SK-N-SH treated with all-trans-retinoic acid at 6 μM for 48 hours (cell line): ENCODE results near the gene SP140L.

ENCODE experiments used
- ATAC-seq: fragments of 200-7000 bp; cut with Tn5 transposase; 3 replicates; pipeline ENCODE4 v1.9.1; 2020; ENCODE audit warnings: mild to moderate bottlenecking, moderate library complexity
- BACH2 ChIP-seq: fragments of 250-450 bp; sonication (Bioruptor Pico); IDR thresholded peaks from 2 replicates; pipeline ENCODE4 v1.9.0; 2021; ENCODE audit warnings: mild to moderate bottlenecking, borderline replicate concordance
- CSDC2 ChIP-seq: fragments of 250-450 bp; sonication (Bioruptor Pico); IDR thresholded peaks from 2 replicates; pipeline ENCODE4 v1.5.0; 2020; ENCODE audit warnings: mild to moderate bottlenecking, moderate library complexity
- ESRRG ChIP-seq: fragments of 250-450 bp; sonication (Bioruptor Pico); IDR thresholded peaks from 2 replicates; pipeline ENCODE4 v1.6.1; 2021; ENCODE audit warnings: mild to moderate bottlenecking
- GLIS3 ChIP-seq: fragments of 250-450 bp; sonication (Bioruptor Pico); IDR thresholded peaks from 2 replicates; pipeline ENCODE4 v1.5.0; 2020; ENCODE audit warnings: mild to moderate bottlenecking, moderate library complexity
- ISL1 ChIP-seq: fragments of 250-450 bp; sonication (Bioruptor Pico); IDR thresholded peaks from 2 replicates; pipeline ENCODE4 v2.1.2; 2022; ENCODE audit warnings: mild to moderate bottlenecking, moderate library complexity
- OSR1 ChIP-seq: fragments of 250-450 bp; sonication (Bioruptor Pico); IDR thresholded peaks from 2 replicates; pipeline ENCODE4 v1.8.0; 2022; ENCODE audit warnings: moderate library complexity, mild to moderate bottlenecking, inconsistent platforms
- RARB ChIP-seq: fragments of 250-450 bp; sonication (Bioruptor Pico); IDR thresholded peaks from 2 replicates; pipeline ENCODE4 v1.8.0; 2021; ENCODE audit warnings: mild to moderate bottlenecking, moderate library complexity
- SNAI2 ChIP-seq: fragments of 250-450 bp; sonication (Bioruptor Pico); IDR thresholded peaks from 2 replicates; pipeline ENCODE4 v1.5.0; 2020; ENCODE audit warnings: mild to moderate bottlenecking, moderate library complexity
- TCF4 ChIP-seq: fragments of 250-450 bp; sonication (Bioruptor Pico); IDR thresholded peaks from 2 replicates; pipeline ENCODE4 v1.8.0; 2021; ENCODE audit warnings: mild to moderate bottlenecking, moderate library complexity, borderline replicate concordance
- TOX ChIP-seq: fragments of 250-450 bp; sonication (Bioruptor Pico); IDR thresholded peaks from 2 replicates; pipeline ENCODE4 v1.8.0; 2021; ENCODE audit warnings: mild to moderate bottlenecking, moderate library complexity, borderline replicate concordance
- ZC3H10 ChIP-seq: fragments of 250-450 bp; sonication (Bioruptor Pico); IDR thresholded peaks from 2 replicates; pipeline ENCODE4 v1.5.1; 2021; ENCODE audit warnings: mild to moderate bottlenecking, moderate library complexity
- ZFP3 ChIP-seq: fragments of 250-450 bp; sonication (Bioruptor Pico); IDR thresholded peaks from 2 replicates; pipeline ENCODE4 v1.5.0; 2020; ENCODE audit warnings: mild to moderate bottlenecking, moderate library complexity
- ZFP30 ChIP-seq: fragments of 450-650 bp; formaldehyde crosslinking; IDR thresholded peaks from 2 replicates; pipeline ENCODE4 v1.5.0; 2022; ENCODE audit warnings: mild to moderate bottlenecking, moderate library complexity
- ZNF565 ChIP-seq: fragments of 450-650 bp; formaldehyde crosslinking; conservative IDR thresholded peaks from 2 replicates; pipeline ENCODE4 v1.5.0; 2020; ENCODE audit warnings: low read depth, mild to moderate bottlenecking, moderate library complexity
- ZNF70 ChIP-seq: fragments of 450-650 bp; formaldehyde crosslinking; IDR thresholded peaks from 2 replicates; pipeline ENCODE4 v1.5.0; 2020; ENCODE audit warnings: mild to moderate bottlenecking, moderate library complexity
- ZNF8 ChIP-seq: fragments of 450-650 bp; formaldehyde crosslinking; IDR thresholded peaks from 2 replicates; pipeline ENCODE4 v1.5.0; 2020; ENCODE audit warnings: mild to moderate bottlenecking, moderate library complexity
- TF ChIP-seq, protein P1 (sequence below): fragments of 250-450 bp; sonication (Bioruptor Pico); IDR thresholded peaks from 2 replicates; pipeline ENCODE4 v1.8.0; 2020; ENCODE audit warnings: mild to moderate bottlenecking, moderate library complexity, borderline replicate concordance
- TF ChIP-seq, protein P2 (sequence below): fragments of 250-450 bp; sonication (Bioruptor Pico); IDR thresholded peaks from 2 replicates; pipeline ENCODE4 v1.5.0; 2020; ENCODE audit warnings: mild to moderate bottlenecking, moderate library complexity
- TF ChIP-seq, protein P3 (sequence below): fragments of 250-450 bp; sonication (Bioruptor Pico); IDR thresholded peaks from 2 replicates; pipeline ENCODE4 v1.5.1; 2020; ENCODE audit warnings: low read depth, mild to moderate bottlenecking, moderate library complexity
- TF ChIP-seq, protein P4 (sequence below): fragments of 250-450 bp; sonication (Bioruptor Pico); IDR thresholded peaks from 2 replicates; pipeline ENCODE4 v1.5.1; 2021; ENCODE audit warnings: mild to moderate bottlenecking, moderate library complexity
- TF ChIP-seq, protein P5 (sequence below): fragments of 250-450 bp; sonication (Bioruptor Pico); IDR thresholded peaks from 2 replicates; pipeline ENCODE4 v1.8.0; 2021; ENCODE audit warnings: low read depth, mild to moderate bottlenecking, moderate library complexity, borderline replicate concordance

The SP140L gene

DNA sequence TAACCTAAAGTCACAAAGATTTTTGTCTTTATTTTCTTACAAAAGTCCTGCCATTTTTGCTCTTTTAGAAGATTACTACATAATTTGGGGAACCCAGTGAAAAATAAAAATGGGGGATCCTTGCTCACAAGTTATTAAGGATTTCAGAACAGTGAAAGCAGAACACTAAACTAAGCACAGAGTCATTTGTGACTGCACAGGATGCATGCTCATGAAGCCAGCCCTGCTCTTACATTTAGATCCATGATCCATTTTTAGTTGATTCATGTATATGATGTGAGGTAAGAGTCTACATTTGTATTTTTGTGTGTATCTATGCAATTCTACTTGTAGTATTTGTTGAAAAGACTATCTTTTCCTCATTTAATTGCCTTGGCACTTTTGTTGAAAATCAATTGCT, 21.8 kb downstream of the SP140L start (continued):
- TF ChIP-seq, protein P1, sequence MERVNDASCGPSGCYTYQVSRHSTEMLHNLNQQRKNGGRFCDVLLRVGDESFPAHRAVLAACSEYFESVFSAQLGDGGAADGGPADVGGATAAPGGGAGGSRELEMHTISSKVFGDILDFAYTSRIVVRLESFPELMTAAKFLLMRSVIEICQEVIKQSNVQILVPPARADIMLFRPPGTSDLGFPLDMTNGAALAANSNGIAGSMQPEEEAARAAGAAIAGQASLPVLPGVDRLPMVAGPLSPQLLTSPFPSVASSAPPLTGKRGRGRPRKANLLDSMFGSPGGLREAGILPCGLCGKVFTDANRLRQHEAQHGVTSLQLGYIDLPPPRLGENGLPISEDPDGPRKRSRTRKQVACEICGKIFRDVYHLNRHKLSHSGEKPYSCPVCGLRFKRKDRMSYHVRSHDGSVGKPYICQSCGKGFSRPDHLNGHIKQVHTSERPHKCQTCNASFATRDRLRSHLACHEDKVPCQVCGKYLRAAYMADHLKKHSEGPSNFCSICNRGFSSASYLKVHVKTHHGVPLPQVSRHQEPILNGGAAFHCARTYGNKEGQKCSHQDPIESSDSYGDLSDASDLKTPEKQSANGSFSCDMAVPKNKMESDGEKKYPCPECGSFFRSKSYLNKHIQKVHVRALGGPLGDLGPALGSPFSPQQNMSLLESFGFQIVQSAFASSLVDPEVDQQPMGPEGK (CRISPR knock-in tag): no peak
- TF ChIP-seq OSR1: no peak
- TF ChIP-seq ZNF8 (CRISPR knock-in tag): no peak
- TF ChIP-seq BACH2 (CRISPR knock-in tag): no peak

DNA sequence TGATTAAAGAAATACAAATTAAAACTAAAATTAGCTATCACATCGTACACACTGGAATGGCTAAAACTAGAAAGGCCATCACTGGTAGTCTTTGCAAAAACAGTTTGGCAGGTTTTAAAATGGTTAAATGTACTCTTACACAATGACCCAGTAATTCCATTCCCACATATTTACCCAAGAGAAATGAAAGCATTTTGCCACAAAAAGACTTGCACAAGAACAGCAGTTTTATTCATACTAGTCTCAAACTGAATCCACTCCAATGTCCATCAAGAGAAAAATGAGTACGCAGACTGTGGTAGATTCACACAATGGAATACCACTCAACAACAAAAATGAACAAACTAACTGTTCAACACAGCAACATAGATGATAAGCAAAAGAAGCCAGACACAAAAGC, 29.1 kb downstream of the SP140L start:
- TF ChIP-seq ZNF70 (CRISPR knock-in tag) (no peak), ZNF8 (CRISPR knock-in tag) (no peak), RARB (no peak), ISL1 (CRISPR knock-in tag) (no peak), GLIS3 (CRISPR knock-in tag) (no peak), ZNF565 (CRISPR knock-in tag) (no peak), BACH2 (CRISPR knock-in tag) (no peak), OSR1 (no peak), TOX (CRISPR knock-in tag) (no peak), ZFP30 (CRISPR knock-in tag) (no peak), SNAI2 (CRISPR knock-in tag) (no peak)
- TF ChIP-seq, protein P2, sequence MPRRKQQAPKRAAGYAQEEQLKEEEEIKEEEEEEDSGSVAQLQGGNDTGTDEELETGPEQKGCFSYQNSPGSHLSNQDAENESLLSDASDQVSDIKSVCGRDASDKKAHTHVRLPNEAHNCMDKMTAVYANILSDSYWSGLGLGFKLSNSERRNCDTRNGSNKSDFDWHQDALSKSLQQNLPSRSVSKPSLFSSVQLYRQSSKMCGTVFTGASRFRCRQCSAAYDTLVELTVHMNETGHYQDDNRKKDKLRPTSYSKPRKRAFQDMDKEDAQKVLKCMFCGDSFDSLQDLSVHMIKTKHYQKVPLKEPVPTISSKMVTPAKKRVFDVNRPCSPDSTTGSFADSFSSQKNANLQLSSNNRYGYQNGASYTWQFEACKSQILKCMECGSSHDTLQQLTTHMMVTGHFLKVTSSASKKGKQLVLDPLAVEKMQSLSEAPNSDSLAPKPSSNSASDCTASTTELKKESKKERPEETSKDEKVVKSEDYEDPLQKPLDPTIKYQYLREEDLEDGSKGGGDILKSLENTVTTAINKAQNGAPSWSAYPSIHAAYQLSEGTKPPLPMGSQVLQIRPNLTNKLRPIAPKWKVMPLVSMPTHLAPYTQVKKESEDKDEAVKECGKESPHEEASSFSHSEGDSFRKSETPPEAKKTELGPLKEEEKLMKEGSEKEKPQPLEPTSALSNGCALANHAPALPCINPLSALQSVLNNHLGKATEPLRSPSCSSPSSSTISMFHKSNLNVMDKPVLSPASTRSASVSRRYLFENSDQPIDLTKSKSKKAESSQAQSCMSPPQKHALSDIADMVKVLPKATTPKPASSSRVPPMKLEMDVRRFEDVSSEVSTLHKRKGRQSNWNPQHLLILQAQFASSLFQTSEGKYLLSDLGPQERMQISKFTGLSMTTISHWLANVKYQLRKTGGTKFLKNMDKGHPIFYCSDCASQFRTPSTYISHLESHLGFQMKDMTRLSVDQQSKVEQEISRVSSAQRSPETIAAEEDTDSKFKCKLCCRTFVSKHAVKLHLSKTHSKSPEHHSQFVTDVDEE (CRISPR knock-in tag): no peak

DNA sequence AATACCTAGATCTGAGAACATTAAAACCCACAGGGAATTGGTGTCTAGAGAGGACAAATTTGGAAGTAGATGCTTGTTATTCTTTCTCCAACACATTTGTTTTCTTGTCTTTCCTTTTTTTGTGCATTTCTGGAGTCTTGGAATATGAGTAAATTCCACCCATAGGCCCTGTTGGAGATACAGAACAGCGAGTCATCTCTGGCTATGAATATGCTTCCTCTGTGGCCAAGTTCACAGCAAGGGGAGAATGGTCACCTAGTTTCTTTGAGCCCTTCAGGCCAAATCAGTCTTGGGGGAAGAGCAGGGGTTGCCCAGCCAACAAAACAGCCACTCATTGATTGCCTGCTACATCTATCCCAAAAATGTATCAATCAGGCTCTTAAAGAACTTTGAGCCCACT, 31.3 kb downstream of the SP140L start:
- TF ChIP-seq CSDC2 (no peak), ZFP30 (CRISPR knock-in tag) (no peak), SNAI2 (CRISPR knock-in tag) (no peak), ZNF8 (CRISPR knock-in tag) (no peak), TCF4 (CRISPR knock-in tag) (no peak), TOX (CRISPR knock-in tag) (no peak), ESRRG (CRISPR knock-in tag) (no peak), BACH2 (CRISPR knock-in tag) (no peak), ISL1 (CRISPR knock-in tag) (no peak), GLIS3 (CRISPR knock-in tag) (no peak), OSR1 (no peak), RARB (no peak), ZFP3 (CRISPR knock-in tag) (no peak), ZC3H10 (CRISPR knock-in tag) (no peak)
- TF ChIP-seq, protein P2 (CRISPR knock-in tag): no peak
- TF ChIP-seq, protein P3, sequence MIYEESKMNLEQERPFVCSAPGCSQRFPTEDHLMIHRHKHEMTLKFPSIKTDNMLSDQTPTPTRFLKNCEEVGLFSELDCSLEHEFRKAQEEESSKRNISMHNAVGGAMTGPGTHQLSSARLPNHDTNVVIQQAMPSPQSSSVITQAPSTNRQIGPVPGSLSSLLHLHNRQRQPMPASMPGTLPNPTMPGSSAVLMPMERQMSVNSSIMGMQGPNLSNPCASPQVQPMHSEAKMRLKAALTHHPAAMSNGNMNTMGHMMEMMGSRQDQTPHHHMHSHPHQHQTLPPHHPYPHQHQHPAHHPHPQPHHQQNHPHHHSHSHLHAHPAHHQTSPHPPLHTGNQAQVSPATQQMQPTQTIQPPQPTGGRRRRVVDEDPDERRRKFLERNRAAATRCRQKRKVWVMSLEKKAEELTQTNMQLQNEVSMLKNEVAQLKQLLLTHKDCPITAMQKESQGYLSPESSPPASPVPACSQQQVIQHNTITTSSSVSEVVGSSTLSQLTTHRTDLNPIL (CRISPR knock-in tag): no peak
- TF ChIP-seq, protein P4, sequence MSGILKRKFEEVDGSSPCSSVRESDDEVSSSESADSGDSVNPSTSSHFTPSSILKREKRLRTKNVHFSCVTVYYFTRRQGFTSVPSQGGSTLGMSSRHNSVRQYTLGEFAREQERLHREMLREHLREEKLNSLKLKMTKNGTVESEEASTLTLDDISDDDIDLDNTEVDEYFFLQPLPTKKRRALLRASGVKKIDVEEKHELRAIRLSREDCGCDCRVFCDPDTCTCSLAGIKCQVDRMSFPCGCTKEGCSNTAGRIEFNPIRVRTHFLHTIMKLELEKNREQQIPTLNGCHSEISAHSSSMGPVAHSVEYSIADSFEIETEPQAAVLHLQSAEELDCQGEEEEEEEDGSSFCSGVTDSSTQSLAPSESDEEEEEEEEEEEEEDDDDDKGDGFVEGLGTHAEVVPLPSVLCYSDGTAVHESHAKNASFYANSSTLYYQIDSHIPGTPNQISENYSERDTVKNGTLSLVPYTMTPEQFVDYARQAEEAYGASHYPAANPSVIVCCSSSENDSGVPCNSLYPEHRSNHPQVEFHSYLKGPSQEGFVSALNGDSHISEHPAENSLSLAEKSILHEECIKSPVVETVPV (CRISPR knock-in tag): no peak
- TF ChIP-seq, protein P5, sequence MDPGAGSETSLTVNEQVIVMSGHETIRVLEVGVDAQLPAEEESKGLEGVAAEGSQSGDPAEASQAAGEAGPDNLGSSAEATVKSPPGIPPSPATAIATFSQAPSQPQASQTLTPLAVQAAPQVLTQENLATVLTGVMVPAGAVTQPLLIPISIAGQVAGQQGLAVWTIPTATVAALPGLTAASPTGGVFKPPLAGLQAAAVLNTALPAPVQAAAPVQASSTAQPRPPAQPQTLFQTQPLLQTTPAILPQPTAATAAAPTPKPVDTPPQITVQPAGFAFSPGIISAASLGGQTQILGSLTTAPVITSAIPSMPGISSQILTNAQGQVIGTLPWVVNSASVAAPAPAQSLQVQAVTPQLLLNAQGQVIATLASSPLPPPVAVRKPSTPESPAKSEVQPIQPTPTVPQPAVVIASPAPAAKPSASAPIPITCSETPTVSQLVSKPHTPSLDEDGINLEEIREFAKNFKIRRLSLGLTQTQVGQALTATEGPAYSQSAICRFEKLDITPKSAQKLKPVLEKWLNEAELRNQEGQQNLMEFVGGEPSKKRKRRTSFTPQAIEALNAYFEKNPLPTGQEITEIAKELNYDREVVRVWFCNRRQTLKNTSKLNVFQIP: no peak
- ATAC-seq: no peak

More for the DNA sequence above, 29.1 kb downstream of the SP140L start:
- no peak for ATAC-seq
